RPMI8226 (cell line): ENCODE data around the gene ZNF575.

Source experiments
- DNase-seq: peaks from one replicate; pipeline ENCODE4 v3.0.0-alpha.2; 2015

Gene ZNF575

DNA sequence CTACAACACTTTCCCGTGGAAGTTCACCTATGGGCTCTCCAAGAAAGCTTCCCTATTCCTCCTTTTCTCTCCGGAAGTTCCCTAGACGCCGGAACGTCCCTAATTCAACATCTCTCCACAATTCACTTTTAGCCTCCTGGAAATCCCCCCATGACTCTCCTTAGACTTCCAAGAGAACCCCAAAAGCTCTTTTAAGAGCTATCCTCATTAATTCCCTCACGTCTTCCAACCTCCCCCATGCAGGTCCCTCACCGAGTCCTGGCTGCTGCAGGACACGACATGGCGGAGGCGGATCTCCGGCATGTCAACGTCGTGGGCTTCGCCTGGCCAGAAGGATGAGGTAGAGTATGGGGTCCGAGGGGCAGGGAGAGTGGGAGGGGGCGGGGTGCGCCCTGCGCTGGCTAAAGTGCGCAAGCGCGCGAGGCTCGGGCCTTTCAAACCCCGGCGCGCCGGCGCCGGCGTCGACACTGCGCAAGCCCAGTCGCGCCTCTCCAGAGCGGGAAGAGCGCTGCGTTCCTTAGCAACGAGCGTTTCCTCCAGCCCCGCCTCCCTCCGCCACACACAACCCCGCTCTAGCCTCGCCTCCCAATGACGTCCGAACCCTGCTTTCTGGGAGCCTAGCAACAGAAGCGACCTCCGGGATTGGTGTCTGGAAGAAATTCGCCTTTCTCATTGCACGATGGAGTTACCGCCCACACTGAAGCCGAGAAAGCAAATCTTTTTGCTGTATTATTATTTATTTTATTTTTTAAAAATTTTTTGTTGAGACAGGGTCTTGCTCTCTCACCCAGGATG lies 42.4 kb downstream of the ZNF575 start, which contains the start of the genes PINLYP and XRCC1:
TSS of gene PINLYP (plus strand) at position 646 of the 795 bp plus-strand sequence. CDS start 1,391 bp downstream, outside the sequence.
TSS of gene XRCC1 (minus strand) at position 372 of the 795 bp plus-strand sequence. CDS start at position 303, 69 bp downstream.
- peak; percentile 96 for DNase-seq

DNA sequence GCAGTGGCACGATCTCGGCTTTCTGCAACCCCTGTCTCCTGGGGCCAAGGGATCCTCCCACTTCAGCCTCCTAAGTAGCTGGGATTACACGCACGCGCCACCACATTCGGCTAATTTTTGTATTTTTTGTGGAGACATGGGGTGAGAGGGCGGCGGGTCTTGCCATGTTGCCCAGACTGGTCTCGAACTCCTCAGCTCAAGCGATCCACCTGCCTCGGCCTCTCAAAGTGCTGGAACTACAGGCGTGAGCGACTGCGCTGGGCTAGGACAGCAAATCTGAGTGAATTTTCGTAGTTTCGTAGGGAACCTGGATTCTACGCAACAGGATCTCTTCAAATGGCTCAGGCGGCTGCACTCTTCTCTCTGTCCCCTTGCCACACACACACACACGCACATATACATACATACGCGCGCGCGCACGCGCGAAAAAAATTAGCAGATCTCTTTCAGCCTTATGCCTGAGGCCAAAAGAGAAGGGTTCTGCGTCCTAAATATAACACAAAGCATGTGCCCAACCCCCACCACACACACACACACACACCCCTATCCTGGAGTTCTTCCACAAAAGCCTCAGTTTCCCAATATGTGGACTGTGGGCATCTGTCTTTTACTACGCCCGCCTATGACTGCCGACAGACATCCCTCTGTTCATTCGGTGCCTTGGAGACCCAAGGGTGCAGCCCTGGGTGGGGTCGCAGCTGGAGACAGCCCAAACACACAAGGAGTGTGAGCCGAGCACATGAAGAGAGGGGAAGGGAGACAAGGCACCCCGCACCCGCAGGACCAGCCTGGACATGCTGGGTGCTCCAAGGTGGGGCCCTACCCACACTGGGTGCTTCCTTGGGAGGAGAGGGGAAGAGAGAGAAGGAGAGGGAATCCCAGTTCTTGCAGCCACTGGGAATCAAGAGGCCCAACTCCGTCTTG lies 43.2 kb downstream of the ZNF575 start:
- DNase-seq, result no peak

DNA sequence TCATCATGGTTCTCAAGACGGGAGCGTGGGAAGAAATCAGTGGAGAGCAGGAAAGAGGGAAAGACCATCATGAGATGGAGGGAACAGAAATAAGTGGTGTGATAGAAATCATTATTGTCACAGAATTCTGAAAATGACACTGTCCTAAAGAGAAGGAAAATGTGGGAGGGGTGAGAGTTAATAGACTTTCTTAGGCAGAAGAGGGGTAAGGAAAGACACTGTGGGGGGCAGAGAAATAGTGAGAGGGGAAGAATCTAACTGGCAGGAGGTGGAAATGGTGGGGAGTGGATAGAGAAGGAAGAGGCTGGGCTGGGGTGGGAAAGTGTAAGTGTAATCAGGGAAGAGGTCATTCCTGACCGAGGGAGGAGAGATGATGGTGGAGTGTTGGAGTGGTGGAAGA lies 45.8 kb downstream of the ZNF575 start:
- no peak for DNase-seq

DNA sequence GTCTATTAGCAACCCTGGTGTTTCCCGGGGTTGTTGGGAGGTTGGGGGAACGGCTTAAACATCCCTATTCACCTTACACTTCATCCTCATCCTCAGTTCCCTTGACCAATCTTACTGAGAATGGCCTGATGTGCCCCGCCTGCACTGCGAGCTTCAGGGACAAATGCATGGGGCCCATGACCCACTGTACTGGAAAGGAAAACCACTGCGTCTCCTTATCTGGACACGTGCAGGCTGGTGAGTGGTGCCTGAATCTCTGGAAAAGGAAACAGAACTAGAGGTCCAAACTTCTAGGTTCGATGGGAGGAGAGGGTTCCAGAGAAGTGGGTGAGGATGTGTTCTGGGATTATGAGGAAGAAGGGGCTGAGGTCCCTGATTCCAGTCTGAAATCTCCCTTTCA lies 48.5 kb downstream of the ZNF575 start:
- no peak for DNase-seq

DNA sequence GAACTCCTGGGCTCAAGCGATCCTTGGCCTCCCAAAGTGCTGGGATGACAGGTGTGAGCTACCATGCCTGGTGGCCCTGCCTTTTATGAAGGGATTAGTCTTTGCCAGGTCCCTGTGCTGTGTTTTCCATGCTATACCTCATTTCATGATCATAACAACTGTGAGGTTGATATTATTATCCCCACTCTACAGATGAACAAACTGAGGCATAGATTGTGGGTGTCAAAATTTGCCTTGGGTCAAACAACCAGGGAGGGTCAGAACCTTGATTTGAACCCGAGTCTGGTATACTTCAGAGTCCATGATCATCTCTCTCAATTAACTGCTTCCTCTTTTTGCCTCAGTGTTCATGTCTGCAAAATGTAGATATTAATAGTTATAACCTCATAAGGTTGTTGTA lies 49.5 kb downstream of the ZNF575 start:
- no peak for DNase-seq

DNA sequence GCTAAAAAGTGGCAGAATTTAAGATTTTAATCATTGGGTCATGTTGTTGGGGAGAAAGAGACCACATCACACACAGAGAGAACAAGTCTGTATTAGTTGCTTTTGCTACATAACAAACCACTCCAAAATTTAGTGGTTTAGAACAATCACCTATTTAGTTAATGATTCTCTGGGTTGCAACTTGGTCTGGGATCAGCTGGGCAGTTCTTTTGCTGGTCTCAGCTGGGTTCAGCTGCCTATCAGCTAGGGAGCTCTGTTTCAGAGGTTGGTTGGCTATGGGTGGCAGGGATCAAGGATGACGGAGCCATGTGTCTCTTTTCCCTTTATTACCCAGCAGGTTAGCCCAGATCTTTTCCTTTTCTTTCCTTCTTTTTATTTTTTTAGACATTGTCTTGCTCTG lies 51.5 kb downstream of the ZNF575 start:
- DNase-seq, result no peak
